ENCODE measurements around the gene TMPRSS5.
"Not testable (repeated sequence)": the region's sequence is repeated elsewhere in the genome, so short reads cannot be mapped to it uniquely, and the experiment has no call there.

Gene TMPRSS5

GRCh38 chr11:113715882-113716625 lies 9.9 kb upstream of the TMPRSS5 start:
- no peaks in the 10 kb centered on the region for H3K36me3 ChIP-seq (ENCODE audit: control insufficient read depth, insufficient read depth, low read length)
- no peaks in the 10 kb centered on the region for H3K27me3 ChIP-seq (ENCODE audit: control insufficient read depth, insufficient read depth, low read length)
- H3K4me2 ChIP-seq (ENCODE audit: low read length), result no peak overlapping the region
- no peak for TF ChIP-seq CTCF (IDR thresholded peaks at IDR 0.05)
- no peaks in the 10 kb centered on the region for H3K79me2 ChIP-seq
- no peak overlapping the region for H3K4me3 ChIP-seq (ENCODE audit: low read depth, low read length)
- no peaks in the 10 kb centered on the region for H3K4me1 ChIP-seq
- no peak overlapping the region for H3K27ac ChIP-seq
- H3K9ac ChIP-seq, result no peak overlapping the region
- H3K9me3 ChIP-seq (ENCODE audit: control insufficient read depth, low read length), result no peaks in the 10 kb centered on the region
- no peak overlapping the region for H2AFZ ChIP-seq

- H3K36me3 ChIP-seq (ENCODE audit: control insufficient read depth, insufficient read depth, low read length), result no peaks in the 10 kb centered on the region
- no peak for TF ChIP-seq CTCF (IDR thresholded peaks at IDR 0.05)
- no peaks in the 10 kb centered on the region for H3K27me3 ChIP-seq (ENCODE audit: control insufficient read depth, insufficient read depth, low read length)
- H2AFZ ChIP-seq, result no peak overlapping the region
- H3K9me3 ChIP-seq (ENCODE audit: control insufficient read depth, low read length), result no peaks in the 10 kb centered on the region
- H3K27ac ChIP-seq, result no peak overlapping the region
- H3K4me1 ChIP-seq, result no peaks in the 10 kb centered on the region
- H3K4me3 ChIP-seq (ENCODE audit: low read depth, low read length), result no peak overlapping the region
- H3K79me2 ChIP-seq, result no peaks in the 10 kb centered on the region
- H3K9ac ChIP-seq, result no peak overlapping the region
- H3K4me2 ChIP-seq (ENCODE audit: low read length), result no peak overlapping the region
These were observed 9.2 kb upstream of the TMPRSS5 start for GRCh38 chr11:113715273-113715672.

- no peak overlapping the region for H3K9ac ChIP-seq
- no peak overlapping the region for H3K4me3 ChIP-seq (ENCODE audit: low read depth, low read length)
- H3K27ac ChIP-seq, result no peak overlapping the region
- H3K36me3 ChIP-seq (ENCODE audit: control insufficient read depth, insufficient read depth, low read length), result no peaks in the 10 kb centered on the region
- TF ChIP-seq CTCF (IDR thresholded peaks at IDR 0.05), result no peak
- no peak overlapping the region for H2AFZ ChIP-seq
- H3K79me2 ChIP-seq, result no peaks in the 10 kb centered on the region
- no peaks in the 10 kb centered on the region for H3K27me3 ChIP-seq (ENCODE audit: control insufficient read depth, insufficient read depth, low read length)
- H3K4me2 ChIP-seq (ENCODE audit: low read length), result no peak overlapping the region
- peaks cover 10% of the 10 kb centered on the region for H3K4me1 ChIP-seq
- no peaks in the 10 kb centered on the region for H3K9me3 ChIP-seq (ENCODE audit: control insufficient read depth, low read length)
These were observed 4.9 kb upstream of the TMPRSS5 start for GRCh38 chr11:113710989-113711388.

- not testable (repeated sequence) for H3K27ac ChIP-seq; H3K79me2 ChIP-seq; H2AFZ ChIP-seq; H3K4me3 ChIP-seq (ENCODE audit: low read depth, low read length); H3K4me2 ChIP-seq (ENCODE audit: low read length); H3K36me3 ChIP-seq (ENCODE audit: control insufficient read depth, insufficient read depth, low read length); H3K9me3 ChIP-seq (ENCODE audit: control insufficient read depth, low read length); H3K9ac ChIP-seq; H3K27me3 ChIP-seq (ENCODE audit: control insufficient read depth, insufficient read depth, low read length)
- H3K4me1 ChIP-seq, result peaks cover 15% of the 10 kb centered on the region
These were observed 2.6 kb downstream of the TMPRSS5 start for GRCh38 chr11:113703551-113703950.

- Histone ChIP-seq H3K27me3 (ENCODE audit: control insufficient read depth, insufficient read depth, low read length) (no peaks in the 10 kb centered on the region), H3K4me2 (ENCODE audit: low read length) (no peak overlapping the region), H3K4me3 (ENCODE audit: low read depth, low read length) (no peak overlapping the region), H3K4me1 (peaks cover 10% of the 10 kb centered on the region), H3K36me3 (ENCODE audit: control insufficient read depth, insufficient read depth, low read length) (no peaks in the 10 kb centered on the region), H3K27ac (no peak overlapping the region), H2AFZ (no peak overlapping the region), H3K9me3 (ENCODE audit: control insufficient read depth, low read length) (no peaks in the 10 kb centered on the region), H3K79me2 (no peaks in the 10 kb centered on the region), H3K9ac (no peak overlapping the region)
- TF ChIP-seq CTCF (IDR thresholded peaks at IDR 0.05), result no peak
These were observed 4.6 kb downstream of the TMPRSS5 start for GRCh38 chr11:113701491-113701890.
